GM18909 (cell line): ENCODE results near the gene SLC30A2.

Experiments used
- ATAC-seq: cut with Tn5 transposase; IDR thresholded peaks from one replicate; pipeline ENCODE4 v1.9.1; 2021; ENCODE audit warnings: mild to moderate bottlenecking; ENCODE audit not compliant: unreplicated experiment, poor library complexity

SLC30A2 gene

GRCh38 chr1:26044414-26044813 is 1.5 kb downstream of the SLC30A2 start:
- no peak for ATAC-seq

DNA sequence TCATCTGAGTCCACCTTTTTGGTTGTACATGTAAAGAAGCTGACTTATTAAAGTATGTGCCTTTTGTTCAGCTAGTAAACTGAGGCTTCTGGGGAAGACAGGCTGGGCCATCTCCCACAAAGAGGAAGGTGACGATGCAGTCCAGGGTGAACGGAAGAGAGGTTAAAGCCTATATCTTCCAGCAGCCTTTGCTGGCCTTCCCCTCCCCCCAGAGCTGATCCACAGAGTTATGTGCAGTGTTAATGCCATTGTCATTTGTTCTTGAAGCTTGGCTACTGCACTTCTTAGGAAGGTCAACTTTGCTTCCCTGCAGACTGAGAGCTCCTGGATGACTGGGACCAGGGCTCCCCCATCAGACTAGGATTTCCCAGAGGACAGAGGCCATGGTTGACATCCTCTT is 2.2 kb downstream of the SLC30A2 start:
- no peak for ATAC-seq

DNA sequence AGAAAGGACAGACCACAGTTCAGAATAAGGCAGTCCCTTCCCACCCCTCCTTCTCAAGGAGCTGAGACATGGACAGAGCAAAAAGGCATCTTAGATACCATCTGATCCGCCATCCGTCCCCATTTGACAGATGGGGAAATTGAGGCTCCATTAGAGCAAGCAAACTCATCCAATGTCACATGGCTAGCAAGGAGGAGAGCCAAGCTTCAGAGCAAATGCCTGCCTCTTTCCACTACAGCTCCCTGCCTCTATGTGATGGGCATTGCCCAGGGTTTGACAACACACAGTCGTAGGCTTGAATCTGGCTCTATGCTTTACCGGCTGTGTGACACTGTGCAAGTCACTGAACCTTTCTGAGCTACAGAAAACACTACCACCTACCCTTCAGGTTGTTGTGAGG is 3.9 kb downstream of the SLC30A2 start:
- ATAC-seq = no peak

GRCh38 chr1:26041401-26041800 is 4.5 kb downstream of the SLC30A2 start:
- ATAC-seq = no peak

DNA sequence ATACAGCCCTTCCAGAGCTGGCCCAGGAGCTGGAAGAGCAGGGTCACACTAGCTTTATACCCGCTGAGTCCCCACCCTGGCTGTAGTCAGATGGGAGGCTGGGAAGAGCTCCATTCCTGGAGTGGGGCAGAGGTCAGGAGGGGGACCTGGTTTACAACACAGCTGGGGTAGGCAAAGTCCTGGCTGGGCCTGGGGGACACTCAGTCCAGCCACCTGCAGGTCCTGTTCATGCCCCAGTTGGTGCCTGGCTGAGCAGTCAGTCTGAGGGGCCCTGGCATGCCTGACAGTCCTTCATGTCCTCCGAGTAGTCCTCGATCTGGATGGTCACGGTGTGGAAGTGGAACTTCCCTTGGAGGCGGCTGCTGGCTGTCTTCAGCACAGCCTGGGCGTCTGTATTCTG is 7.0 kb downstream of the SLC30A2 start:
- ATAC-seq = no peak

- no peak for ATAC-seq
Measured at GRCh38 chr1:26038477-26038876, 7.4 kb downstream of the SLC30A2 start.

- no peak for ATAC-seq
Measured at GRCh38 chr1:26037904-26038303, 8.0 kb downstream of the SLC30A2 start.

DNA sequence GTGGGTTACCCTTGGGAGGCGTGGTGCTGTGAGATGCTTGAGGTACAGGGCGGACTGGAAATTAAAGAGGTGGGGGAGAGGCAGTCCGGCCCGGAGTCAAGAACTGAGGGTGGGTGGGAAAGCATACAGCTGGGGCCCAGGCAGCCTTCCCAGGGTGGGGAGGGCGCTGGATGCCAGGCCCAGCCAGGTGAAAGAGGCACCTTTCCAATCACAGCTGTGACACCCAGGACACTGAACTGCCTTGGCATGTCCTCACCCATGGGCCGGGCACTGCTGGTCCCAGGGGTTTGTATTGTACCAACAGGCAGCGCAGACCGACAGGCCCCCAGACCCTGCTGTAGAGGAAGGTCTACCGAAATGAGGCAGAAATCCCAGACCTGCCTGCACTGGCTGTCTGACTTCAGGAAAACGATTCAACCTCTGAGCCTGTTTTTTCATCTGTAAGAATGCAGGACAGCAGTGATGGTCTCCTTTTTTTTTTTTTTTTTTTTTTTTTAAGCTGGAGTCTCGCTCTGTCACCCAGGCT is 9.1 kb downstream of the SLC30A2 start:
- ATAC-seq = no peak

DNA sequence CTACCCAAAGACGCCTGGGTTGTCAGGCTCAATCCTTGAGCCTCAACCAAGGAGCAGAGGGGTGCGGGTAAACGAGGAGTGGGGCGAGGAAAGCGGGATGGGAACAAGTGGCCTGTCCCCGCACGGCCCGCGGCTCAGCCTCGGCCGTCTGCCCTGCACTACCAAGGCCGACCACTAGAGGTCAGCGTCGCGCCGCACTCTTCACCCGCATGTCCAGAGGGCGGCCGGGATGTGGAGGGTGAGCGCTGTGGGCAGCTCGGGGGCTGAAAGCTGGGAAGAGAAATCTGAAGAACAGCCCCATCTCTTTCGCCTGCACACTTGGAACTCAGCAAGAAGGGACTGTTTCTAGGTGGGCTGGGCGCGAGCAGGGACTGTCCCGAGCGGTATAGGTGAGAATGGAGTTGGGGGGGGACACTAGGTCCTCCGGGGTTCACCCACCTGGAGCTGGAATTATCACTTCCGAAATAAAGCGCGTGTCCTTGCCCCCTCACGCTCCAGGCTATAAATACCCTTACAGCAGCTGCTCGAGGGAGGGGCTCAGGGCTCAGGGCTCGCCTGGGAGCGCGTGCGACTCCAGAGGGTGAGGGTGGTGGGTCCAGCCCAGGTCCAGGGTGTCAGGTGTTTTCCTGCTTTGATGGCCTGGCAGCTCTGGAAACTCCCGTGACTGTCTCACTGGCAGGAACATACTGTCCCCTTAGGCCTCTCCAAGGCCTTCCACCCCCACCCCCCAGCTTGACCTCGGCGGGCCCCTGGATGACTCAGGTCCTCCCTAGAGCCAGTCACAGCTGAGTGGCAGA is 9.8 kb downstream of the SLC30A2 start:
- ATAC-seq = peak; percentile 72

- ATAC-seq = peak; percentile 83
Measured at GRCh38 chr1:26035203-26035958, 10.5 kb downstream of the SLC30A2 start.

DNA sequence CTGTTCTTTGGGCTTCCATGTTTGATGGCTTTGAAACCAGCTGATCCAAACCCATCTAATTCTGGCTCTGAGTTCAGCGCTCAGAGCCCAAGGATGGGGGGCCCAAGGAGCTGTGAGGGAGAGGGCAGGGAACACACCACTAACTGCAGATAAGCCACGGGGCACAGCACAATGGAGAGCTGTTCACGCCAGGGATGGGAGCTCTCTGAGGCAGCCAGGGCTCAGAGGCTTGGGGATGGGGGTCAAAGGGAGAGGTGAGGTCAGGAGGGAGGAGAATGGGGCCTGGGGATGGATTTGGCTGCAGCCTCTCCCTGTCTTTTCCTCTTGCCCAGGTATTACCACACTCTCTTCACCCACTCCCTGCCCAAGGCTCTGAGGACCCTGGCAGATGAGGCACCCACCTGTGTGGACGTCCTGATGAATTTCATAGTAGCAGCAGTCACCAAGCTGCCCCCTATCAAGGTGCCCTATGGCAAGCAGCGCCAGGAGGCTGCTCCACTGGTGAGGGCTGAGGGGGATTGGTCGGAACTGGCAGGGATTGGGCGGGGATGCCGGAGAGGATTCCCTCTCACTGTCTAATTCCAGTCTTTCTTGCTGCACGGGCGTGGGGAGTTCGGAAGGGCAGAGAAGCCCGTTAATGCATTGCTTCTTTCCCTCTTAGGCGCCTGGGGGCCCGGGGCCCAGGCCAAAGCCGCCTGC is 11.3 kb downstream of the SLC30A2 start:
- ATAC-seq = no peak

DNA sequence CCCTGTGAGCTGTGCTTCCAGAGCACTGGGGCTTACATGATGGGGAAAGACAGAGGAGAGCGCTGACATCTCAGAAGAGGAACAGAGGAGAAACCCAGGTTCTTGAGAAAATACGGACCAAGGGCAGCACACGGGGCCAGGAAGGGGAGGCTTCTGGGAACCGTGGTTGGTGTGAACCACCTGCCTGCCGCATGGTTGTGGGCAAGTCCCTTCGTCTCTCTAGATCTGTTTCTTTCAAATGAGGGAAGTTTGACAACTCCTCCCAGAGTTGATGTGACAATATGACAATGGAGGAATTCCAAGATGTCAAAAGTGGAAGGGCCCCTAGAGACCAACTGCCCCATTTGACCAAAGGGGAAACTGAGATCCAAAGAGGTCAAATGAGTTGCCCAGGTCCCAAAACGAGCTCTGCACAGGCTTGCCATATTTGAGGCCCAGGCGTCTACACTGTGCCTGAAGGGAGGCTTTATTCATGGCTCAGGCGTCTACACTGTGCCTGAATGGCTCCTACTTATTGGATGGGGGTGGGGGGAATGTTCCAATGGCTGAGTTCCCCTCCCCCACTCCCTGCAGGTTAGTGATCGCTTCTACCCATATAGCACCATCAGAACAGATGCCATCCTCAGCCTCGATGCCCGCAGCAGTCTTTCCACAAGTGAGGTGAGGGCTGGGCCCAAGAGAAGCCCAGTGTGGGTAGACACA is 13.1 kb downstream of the SLC30A2 start:
- ATAC-seq = no peak

- ATAC-seq = no peak
Measured at GRCh38 chr1:26031611-26032220, 14.2 kb downstream of the SLC30A2 start.

- no peak for ATAC-seq
Measured at GRCh38 chr1:26031196-26031595, 14.7 kb downstream of the SLC30A2 start.

DNA sequence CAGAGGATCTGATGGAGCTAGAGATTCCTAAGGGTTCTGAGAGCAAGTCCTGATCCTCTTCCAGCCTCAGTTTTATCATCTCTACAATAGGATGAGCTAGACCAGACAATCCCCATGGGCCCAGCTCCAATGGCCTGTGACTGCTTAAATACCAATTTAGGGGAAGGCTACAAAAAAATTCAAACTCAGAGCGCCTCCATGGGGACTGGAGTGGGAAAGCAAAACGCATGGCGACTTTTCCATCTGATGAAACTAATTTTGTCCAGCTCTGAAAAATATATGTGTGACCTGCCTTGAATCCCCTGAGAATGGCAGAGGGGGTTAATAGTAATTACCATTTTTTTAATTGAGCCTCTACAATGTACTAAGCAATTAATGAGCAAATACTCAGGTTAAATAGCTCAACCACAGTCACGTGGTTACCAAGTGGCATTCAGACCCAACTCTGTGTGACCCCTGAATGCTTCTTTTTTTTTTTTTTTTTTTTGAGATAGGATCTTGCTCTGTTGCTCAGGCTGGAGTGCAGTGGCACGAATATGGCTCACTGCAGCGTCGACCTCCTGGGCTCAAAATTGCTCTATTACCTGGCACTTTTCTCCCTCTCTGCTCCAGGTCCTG is 15.9 kb downstream of the SLC30A2 start:
- ATAC-seq = no peak

GRCh38 chr1:26029054-26029863 is 16.7 kb downstream of the SLC30A2 start:
- no peak for ATAC-seq

DNA sequence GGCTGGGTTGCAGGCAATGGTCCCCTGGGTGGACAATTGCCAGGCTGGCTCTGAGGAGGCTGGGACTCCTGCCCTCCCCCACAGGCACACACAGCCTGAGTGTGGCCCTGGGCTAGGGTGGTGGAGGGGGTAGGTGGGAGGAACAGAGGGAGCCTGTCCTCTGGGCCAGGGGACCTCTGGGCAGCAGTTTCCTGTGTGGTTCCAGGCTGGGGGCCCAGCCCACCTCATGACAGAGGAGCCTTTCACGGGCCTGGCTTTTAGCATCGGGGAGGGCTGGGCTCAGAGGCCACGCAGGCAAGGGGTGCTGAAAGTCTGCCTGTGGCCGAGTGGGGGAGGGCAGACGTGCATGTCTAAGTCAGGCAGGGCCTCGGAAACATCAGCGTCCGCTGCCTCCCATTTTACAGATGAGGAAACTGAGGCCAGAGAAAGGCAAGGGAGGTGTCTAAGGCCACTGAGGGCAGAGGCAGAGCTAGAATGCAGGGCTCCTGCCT is 17.4 kb downstream of the SLC30A2 start:
- ATAC-seq = no peak

DNA sequence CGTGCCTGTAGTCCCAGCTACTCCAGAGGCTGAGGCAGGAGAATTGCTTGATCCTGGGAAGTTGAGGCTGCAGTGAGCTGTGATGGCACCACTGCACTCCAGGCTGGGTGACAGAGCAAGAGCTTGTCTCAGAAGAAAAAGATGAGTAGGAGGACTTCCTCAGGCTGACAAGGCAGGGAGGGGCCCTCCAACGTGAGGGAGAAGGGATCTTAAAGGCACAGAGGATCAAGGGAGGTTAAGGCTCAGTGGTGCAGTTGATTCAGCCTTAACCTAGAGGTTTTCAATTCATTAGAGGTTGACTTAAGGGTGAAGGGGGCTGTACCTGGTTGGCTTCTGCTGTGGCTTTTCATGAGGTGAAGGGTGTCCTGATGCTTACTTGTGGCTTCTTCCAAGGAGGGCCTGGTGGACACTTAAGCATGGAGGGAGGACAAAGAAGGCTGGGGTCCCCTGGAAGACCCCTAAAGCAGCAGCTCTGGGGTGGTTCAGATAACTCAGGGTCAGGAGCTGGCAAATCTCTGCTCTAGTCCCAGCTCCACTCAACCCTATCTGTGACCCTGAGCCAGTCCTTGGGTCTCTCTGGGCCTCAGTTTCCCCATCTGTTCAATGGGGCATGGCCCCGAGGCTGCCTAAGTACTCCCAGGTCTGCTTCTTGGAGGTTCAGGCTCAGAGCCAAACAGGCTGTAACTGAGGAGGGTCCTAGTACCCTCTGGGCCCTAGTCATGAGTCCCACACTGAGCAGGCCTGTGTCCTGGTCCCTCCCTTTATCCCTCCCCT is 18.0 kb downstream of the SLC30A2 start:
- ATAC-seq = no peak
